Pancreas (tissue), 10 donors: Measurements from ENCODE around the gene NPAS1. TPM values are rescaled to one million over a fixed set of nuclear protein-coding genes. Genes with fewer than 3 reads are reported as not detected.

Source experiments
- ATAC-seq, 4 donors: fragments of 200-7000 bp; cut with Tn5 transposase; one replicate each; pipeline versions ENCODE4 v1.8.0 to v1.9.1; 2020; ENCODE audit warnings: mild to moderate bottlenecking in 4 of 4, moderate library complexity in 4 of 4
- DNase-seq, 6 donors: peaks; one replicate each; pipeline ENCODE4 v3.0.0-alpha.2; 2020
- FAIRE-seq: peaks from 2 replicates; lab custom pipeline; 2012; peaks lifted over from hg19 to GRCh38; lab: Jason Lieb, UNC
- H3K27ac ChIP-seq, 4 donors: fragments of 200-600 bp; sonication (generic); 1 replicate in 3 of 4; 2 replicates in 1 of 4; pipeline versions ENCODE4 v1.5.0 to v1.8.0; 2020
- H3K27me3 ChIP-seq, 4 donors: fragments of 200-600 bp; one replicate each; pipeline ENCODE4 v1.8.0; 2021
- H3K36me3 ChIP-seq, 3 donors: fragments of 200-600 bp; sonication (generic) in 1 of 3; one replicate each; pipeline versions ENCODE4 v1.5.0 to v1.8.0; 2020 to 2021
- H3K4me1 ChIP-seq, 3 donors: fragments of 200-600 bp; one replicate each; pipeline ENCODE4 v1.8.0; 2021
- H3K4me3 ChIP-seq, 4 donors: fragments of 200-600 bp; sonication (generic) in 2 of 4; one replicate each; pipeline versions ENCODE4 v1.5.0 to v1.8.0; 2020 to 2021
- H3K9me3 ChIP-seq, 4 donors: fragments of 200-600 bp; one replicate each; pipeline ENCODE4 v1.8.0; 2021
- CTCF ChIP-seq, 4 donors: fragments of 200-600 bp; sonication (generic) in 3 of 4; IDR thresholded peaks; one replicate each; pipeline versions ENCODE4 v1.5.0 to v1.8.0; 2021; ENCODE audit warnings: antibody characterized with exemption in 4 of 4
- WGBS, 2 donors: extraction: QIAGEN DNeasy Blood & Tissue Kit; methylation state at CpG; one replicate each; pipeline ENCODE4 v1.1.7; 2013; 5-methylcytosine and 5-hydroxymethylcytosine counted together
- intact Hi-C, 3 donors: fragments of 100-400 bp; cut with DNase I; formaldehyde crosslinking; loops; one replicate each; pipeline versions ENCODE4 v1.11.1 to v1.14.2; 2022
- polyA plus RNA-seq, 2 donors: library from polyadenylated mRNA; stranded (reverse); fragments of 200-250 nt; gene quantifications; one replicate each; pipeline ENCODE4 v1.2.3, GENCODE V29; 2013
- total RNA-seq, 6 donors: library from RNA; stranded (reverse); fragmentation: NEBNext Ultra II Directional in 4 of 6; extraction: Animal tissue kit (Norgen Biotek cat#: 25700) in 4 of 6; gene quantifications; one replicate each; pipeline versions ENCODE4 v1.2.1 to v1.2.4, GENCODE V29; 2021 to 2023
- donor health status: healthy with polysubstance abuse.
- donor health status: DM: no; HTN: no; CAD: no; lungs with moderate emphysema.
- donor health status: DM: no; HTN: no; CAD: no.
- donor health status: control.
- donor health status: control.
- donor health status: Bipolar disorder and iron deficiency.
- donor health status: DM: yes; HTN: yes; CAD: no.
- donor health status: DM: no; HTN: no; CAD: no.
- donor health status: DM: no; HTN: no; CAD: no.
- donor health status: DM: yes; HTN: yes; CAD: no.

Gene NPAS1
- total RNA-seq, result under 1 TPM; 0.12 to 0.42 (median 0.23) TPM
- polyA plus RNA-seq, result under 1 TPM; 0.46 to 0.49 TPM

DNA sequence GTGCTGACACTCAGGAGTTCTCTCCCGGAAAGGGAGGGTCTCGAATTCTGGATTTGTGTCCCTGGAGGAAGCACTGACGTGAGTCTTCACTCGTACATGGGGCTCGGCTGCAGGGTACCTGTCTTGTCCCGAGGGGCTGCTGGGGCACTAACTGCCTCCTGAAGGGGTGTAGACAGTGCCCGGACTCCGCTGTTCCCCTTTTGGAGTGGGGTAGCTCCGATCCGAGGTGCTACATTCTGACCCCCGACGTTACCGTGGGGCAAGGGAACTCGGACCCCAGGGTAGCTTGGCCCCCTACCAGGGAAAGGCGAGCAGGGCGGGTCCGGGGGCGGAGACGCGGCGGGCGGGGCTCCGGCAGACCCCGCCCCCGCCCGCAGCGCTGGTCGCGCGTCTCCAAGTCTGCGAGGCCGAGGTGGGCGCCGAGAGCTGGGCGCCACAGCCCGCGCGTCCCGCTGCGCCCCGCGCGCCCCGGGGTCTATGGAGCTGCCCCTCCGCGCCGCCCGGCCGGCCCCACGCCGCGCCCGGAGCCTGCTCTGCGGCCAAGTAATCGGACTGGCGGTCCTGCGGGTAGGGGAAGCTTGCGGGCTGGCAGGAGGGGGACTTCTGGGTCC is at the start of gene NPAS1:
Gene NPAS1, plus strand, starts transcription at position 407 of the 611 bp plus-strand sequence. CDS start 1,211 bp downstream, outside the sequence.
- peaks cover 0 to 32% (median 6%) of the 10 kb centered on the region in 4 donors for H3K27me3 ChIP-seq
- H3K36me3 ChIP-seq, result no peaks in the 10 kb centered on the region
- no peak within 1 kb of the TSS for H3K27ac ChIP-seq
- intact Hi-C loops, result no loop called here
- TF ChIP-seq CTCF (IDR thresholded peaks at IDR 0.05), result no peak
- H3K9me3 ChIP-seq, result no peaks in the 10 kb centered on the region
- no peak for FAIRE-seq
- WGBS, 2 donors, result 4 to 7% methylated on average over 30 to 58 of the region's 58 CpGs
- peak in 3 of 4 donors; percentile 8 to 62 (median 23) for ATAC-seq
- DNase-seq, result peak in 2 of 6 donors; percentile 54 to 62
- peaks cover 8 to 10% (median 9%) of the 10 kb centered on the region in 3 donors for H3K4me1 ChIP-seq
- peak within 1 kb of the TSS in 1 of 4 donors; percentile 30 for H3K4me3 ChIP-seq

- TF ChIP-seq CTCF (IDR thresholded peaks at IDR 0.05), result no peak
- peaks cover 10 to 12% (median 11%) of the 10 kb centered on the region in 3 donors for H3K4me1 ChIP-seq
- no peak overlapping the region for H3K27ac ChIP-seq
- intact Hi-C loops, result no loop called here
- DNase-seq (no peak), ATAC-seq (no peak), FAIRE-seq (no peak)
- 90 to 94% methylated on average over 9 of the region's 9 CpGs for whole genome bisulfite sequencing, 2 donors
- H3K9me3 ChIP-seq, result no peaks in the 10 kb centered on the region
- H3K36me3 ChIP-seq, result no peaks in the 10 kb centered on the region
- H3K27me3 ChIP-seq, result no peaks in the 10 kb centered on the region
- no peak overlapping the region for H3K4me3 ChIP-seq
Observed at GRCh38 chr19:46970815-46971214, 48.8 kb upstream of the NPAS1 start.

- peaks cover 24 to 27% (median 25%) of the 10 kb centered on the region in 3 donors for H3K4me1 ChIP-seq
- H3K27ac ChIP-seq, result no peak overlapping the region
Observed at GRCh38 chr19:46972311-46972710, 47.3 kb upstream of the NPAS1 start.

GRCh38 chr19:46974181-46974580 is 45.5 kb upstream of the NPAS1 start:
- FAIRE-seq, result no peak
- WGBS, 2 donors, result 94 to 96% methylated on average over 4 of the region's 4 CpGs
- H3K4me1 ChIP-seq, result peaks cover 32 to 34% (median 33%) of the 10 kb centered on the region in 3 donors

More at GRCh38 chr19:46972311-46972710, 47.3 kb upstream of the NPAS1 start:
- H3K36me3 ChIP-seq, result no peaks in the 10 kb centered on the region
- no peak for TF ChIP-seq CTCF (IDR thresholded peaks at IDR 0.05)
- WGBS, 2 donors, result 89 to 94% methylated on average over 7 of the region's 7 CpGs
- intact Hi-C loops, result no loop called here
- no peak overlapping the region for H3K4me3 ChIP-seq
- no peaks in the 10 kb centered on the region for H3K27me3 ChIP-seq
- H3K9me3 ChIP-seq, result no peaks in the 10 kb centered on the region
- FAIRE-seq, result no peak
- no peak for ATAC-seq
- DNase-seq, result no peak

More at GRCh38 chr19:46974181-46974580, 45.5 kb upstream of the NPAS1 start:
- Histone ChIP-seq H3K36me3 (no peaks in the 10 kb centered on the region), H3K27ac (no peak overlapping the region), H3K27me3 (no peaks in the 10 kb centered on the region), H3K4me3 (no peak overlapping the region), H3K9me3 (no peaks in the 10 kb centered on the region)
- ATAC-seq, result no peak
- intact Hi-C loops, result no loop called here
- no peak for DNase-seq
- no peak for TF ChIP-seq CTCF (IDR thresholded peaks at IDR 0.05)
